ENCODE measurements around the gene KRTAP25-1.

The KRTAP25-1 gene

GRCh38 chr21:30289215-30289614, at the start of gene KRTAP25-1:
Gene KRTAP25-1 (minus strand): TSS chr21:30289514. CDS start chr21:30289490, 24 bp downstream.
- ChIA-PET CTCF (no interaction called here), POLR2A (no interaction called here)
- H3K4me3 ChIP-seq (ENCODE audit: low read depth, low read length), result no peak within 1 kb of the TSS
- no peak for TF ChIP-seq CTCF (IDR thresholded peaks at IDR 0.05; ENCODE audit: insufficient read depth, low read length, missing control alignments)
- DNase-seq (ENCODE audit: low read depth, low spot score), result no peak

GRCh38 chr21:30338717-30339116, 49.4 kb upstream of the KRTAP25-1 start:
- no peak overlapping the region for H3K4me3 ChIP-seq (ENCODE audit: low read depth, low read length)
- DNase-seq (ENCODE audit: low read depth, low spot score), result no peak
- TF ChIP-seq CTCF (IDR thresholded peaks at IDR 0.05; ENCODE audit: insufficient read depth, low read length, missing control alignments), result no peak
- POLR2A ChIA-PET, result no interaction called here
- CTCF ChIA-PET, result interaction anchor here (1.4 kb wide), 1 partner anchor 746 kb away, joined by 4 read pairs; no protein-coding TSS in a partner anchor

GRCh38 chr21:30337772-30338171, 48.5 kb upstream of the KRTAP25-1 start:
- ChIA-PET POLR2A (no interaction called here), CTCF (no interaction called here)
- H3K4me3 ChIP-seq (ENCODE audit: low read depth, low read length), result no peak overlapping the region
- TF ChIP-seq CTCF (IDR thresholded peaks at IDR 0.05; ENCODE audit: insufficient read depth, low read length, missing control alignments), result no peak
- no peak for DNase-seq (ENCODE audit: low read depth, low spot score)

- ChIA-PET POLR2A (no interaction called here), CTCF (no interaction called here)
- TF ChIP-seq CTCF (IDR thresholded peaks at IDR 0.05; ENCODE audit: insufficient read depth, low read length, missing control alignments), result no peak
- H3K4me3 ChIP-seq (ENCODE audit: low read depth, low read length), result no peak within 1 kb of the TSS
- DNase-seq (ENCODE audit: low read depth, low spot score), result no peak
These were observed 48.0 kb upstream of the KRTAP25-1 start, which contains the start of gene KRTAP27-1 for GRCh38 chr21:30337276-30337744. Gene KRTAP27-1 (minus strand): TSS chr21:30337694. CDS start chr21:30337668, 26 bp downstream.

- ChIA-PET CTCF (no interaction called here), POLR2A (no interaction called here)
- no peak for TF ChIP-seq CTCF (IDR thresholded peaks at IDR 0.05; ENCODE audit: insufficient read depth, low read length, missing control alignments)
- H3K4me3 ChIP-seq (ENCODE audit: low read depth, low read length), result no peak overlapping the region
- DNase-seq (ENCODE audit: low read depth, low spot score), result peak; percentile 23
These were observed 47.3 kb upstream of the KRTAP25-1 start for GRCh38 chr21:30336596-30336995.

GRCh38 chr21:30333736-30334135, 44.4 kb upstream of the KRTAP25-1 start:
- no peak for TF ChIP-seq CTCF (IDR thresholded peaks at IDR 0.05; ENCODE audit: insufficient read depth, low read length, missing control alignments)
- DNase-seq (ENCODE audit: low read depth, low spot score), result no peak
- no peak overlapping the region for H3K4me3 ChIP-seq (ENCODE audit: low read depth, low read length)
- ChIA-PET CTCF (interaction anchor here (1.0 kb wide), 1 partner anchor 8 kb away, joined by 4 read pairs; no protein-coding TSS in a partner anchor), POLR2A (no interaction called here)

Data from AG04449 (cell line).